Amniotic stem cell (primary cell): ENCODE data around the gene ABLIM3.

Source experiments
- DNase-seq: peaks from one replicate; lab custom pipeline; 2025; lab: John Stamatoyannopoulos, UW

The ABLIM3 gene

DNA sequence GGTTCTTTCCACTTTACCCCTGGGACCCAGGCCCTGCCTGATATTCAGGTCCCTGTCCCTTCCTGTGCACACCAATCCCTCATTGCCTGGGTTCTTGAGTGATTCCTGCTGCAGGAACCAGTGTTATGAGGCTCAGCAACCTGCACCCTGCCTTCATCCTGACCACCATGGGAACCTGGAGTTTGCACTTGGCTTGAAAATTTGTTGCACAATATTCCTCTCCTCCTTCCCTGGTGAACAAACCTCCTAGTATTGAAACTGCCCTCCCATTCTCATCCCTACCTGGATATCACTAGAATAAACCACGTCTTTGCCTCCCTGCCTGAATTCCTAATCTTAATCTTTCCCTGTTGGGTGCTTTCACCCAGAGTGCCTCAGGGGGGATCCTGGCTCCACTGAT is 78.3 kb downstream of the ABLIM3 start:
- DNase-seq, result no peak

DNA sequence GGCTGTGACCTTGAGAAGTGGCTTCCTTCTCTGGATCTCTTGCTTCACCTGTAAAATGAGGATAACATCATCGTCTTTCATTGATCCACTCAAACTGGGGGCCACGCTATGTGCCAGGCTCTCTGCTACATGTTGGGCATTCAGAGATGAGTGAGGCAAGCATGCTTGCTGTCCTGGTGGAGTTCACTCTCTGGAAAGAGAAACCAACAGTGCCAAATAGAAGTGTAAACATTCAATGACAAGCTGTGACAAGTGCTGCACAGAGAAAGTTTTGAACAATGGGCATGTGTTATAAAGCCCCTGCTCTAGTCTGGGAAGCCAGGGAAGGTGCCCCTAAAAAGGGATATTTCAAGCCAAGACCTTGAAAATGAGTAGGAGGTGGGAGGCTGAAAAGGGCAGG is 79.5 kb downstream of the ABLIM3 start:
- DNase-seq, result no peak

DNA sequence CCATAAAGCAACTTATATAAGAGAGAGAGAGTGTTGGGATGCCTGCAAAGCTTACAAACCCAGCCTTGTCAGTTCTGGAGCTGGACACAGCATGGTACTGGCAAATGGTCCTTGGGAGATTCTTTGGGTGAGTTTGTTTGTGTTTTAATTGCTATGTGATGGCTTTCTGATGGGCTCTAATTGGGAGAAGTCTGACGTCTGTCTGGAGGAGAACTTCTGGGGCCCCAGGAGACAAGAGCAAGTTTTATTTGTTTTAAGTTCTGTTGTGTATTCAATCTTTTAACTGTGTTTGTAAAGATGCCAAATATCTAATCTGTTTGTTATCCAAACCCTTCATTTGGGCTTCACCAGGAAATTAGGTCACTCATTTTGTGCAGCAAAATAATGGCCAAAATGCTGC is 80.0 kb downstream of the ABLIM3 start:
- no peak for DNase-seq

DNA sequence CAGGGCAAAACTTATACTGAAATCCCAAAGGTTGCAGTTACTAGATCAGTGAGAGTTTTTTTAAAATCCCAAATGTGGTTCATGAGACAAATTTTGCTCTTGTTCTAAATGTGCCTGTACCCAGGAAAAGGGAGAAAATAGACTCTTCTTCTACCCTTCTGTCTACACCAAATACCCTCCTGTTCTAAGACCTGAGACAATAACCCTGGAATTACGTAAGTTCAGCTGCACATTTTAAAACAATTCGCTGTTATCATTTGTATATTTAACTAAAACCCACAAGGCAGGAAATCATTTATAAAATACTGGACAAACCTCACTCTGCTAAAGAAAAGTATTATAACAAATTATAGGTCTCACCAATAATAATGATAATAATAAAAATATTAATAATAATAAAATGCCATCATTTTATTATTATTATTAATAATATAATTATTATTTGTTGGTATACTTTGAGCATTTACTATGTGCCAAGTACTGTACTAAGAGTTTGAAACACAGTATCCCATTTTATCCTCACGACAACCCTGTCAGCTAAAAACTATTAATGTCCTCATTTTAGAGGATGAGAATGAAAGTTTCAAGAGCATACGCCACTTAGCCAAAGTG is 80.5 kb downstream of the ABLIM3 start:
- DNase-seq, result no peak

DNA sequence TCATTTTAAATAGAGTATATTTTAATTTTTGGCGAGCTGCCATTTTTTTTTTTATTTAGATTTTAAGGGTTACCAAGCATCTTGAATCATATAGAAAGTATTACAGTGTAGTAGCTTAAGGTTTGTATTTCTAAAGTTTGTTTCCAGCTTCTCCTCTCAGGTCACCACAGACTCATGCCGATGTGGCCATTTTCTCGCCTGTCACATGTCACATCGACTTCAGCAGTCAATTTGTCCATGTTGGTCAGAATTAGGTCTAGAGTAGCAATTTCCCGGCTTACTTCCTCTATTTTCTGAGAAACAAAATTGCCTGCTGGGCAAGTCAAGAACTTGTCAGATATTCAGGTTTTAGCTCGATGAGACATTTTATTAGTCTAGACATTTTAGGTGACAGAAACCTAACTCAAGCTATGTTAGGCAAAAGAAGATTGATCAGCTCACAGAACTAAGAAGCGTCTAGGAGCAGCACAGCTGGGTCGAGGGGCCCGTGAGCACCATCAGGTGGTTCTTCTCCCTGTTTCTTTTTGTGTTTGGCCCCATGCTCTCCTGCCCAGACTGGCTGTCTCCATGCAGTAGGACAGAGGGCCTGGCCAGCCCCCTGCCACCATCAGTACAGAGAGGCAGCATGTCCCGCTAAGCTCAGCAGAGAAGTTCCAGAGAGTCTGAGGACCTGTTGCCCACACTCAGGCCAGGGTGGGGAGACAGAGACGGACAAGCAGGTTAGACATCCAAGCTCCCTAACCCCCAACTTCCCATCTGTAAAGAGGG is 82.0 kb downstream of the ABLIM3 start:
- DNase-seq, result no peak

DNA sequence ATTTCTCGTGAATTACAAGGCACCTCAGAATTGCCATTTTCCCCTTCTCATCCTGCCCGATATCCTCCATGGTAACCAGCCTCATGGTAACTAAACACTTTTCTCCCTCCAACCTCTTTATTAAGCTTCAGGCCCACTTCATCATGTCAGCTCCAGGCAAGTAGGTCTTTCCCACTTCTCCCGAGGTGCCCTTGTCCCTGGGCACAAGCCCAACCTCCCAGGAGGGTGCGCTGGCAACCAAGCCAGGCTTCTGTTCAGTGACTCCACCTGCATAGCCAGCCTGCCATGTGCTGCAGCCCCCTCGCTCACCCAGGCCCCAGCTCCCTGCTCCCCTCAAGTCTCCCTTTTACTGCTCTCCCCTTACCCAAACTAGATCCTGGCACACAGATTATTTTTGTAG is 83.0 kb downstream of the ABLIM3 start:
- DNase-seq, result no peak

DNA sequence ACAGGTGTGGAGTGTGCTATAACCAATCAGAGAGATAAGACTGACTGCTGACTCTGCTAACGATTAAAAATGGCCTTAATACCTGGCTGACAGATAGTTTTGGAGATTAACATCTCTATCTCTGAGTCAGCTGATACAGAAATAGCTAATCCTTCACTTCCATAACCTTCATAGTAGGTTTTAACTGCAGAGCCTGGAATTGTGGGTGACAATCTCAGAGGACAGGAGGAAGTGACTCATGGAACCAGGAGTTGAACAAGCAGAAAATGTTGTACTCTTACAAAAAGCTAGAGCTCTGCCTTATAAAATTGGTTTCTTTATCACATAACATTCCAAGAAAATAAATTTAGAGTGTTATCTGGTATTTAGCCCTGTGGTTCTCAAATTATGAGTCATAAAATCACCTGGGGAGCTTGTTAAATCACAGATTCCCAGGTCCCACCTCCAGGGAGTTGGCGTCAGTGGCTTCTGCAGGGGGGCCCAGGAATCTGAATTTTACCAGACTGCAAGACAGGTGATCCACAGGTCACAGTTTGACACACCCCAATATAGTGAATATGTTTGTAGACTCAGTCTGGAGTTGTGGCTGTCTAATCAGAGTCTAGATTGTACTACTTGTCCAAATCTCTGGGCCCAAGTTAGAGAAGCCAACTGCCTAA is 86.0 kb downstream of the ABLIM3 start:
- DNase-seq, result no peak

DNA sequence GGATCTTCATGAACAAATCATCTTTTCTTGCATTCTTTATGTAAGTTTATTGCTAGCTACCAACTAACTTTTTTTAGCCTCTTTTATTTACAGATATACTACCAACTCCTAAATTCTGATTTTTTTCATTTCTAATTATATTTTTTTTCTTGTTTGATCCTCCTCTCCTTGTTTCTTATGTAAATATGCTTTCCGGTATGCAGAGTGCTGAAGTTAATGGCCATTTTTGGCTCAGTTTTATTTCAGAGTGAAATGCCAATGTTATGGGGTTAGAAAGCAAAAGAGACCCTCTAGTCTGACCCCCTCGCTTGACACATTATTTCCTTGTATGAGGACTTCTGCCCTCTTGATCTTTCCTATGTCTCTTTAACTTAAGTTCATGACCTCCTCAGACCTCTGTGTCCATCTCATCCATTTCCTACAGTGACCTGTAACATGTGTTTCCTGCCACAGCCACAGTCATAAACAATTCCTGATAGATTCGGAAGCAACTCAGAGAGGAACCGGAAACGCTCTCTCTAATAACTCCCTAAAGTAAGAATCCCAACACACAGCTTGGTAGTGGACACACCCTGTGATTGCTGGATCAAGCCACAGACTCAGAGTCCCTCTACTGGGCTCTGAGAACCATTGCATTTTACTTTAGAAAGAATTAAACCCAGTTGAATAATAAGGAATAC is 87.5 kb downstream of the ABLIM3 start:
- peak; percentile 38 for DNase-seq

DNA sequence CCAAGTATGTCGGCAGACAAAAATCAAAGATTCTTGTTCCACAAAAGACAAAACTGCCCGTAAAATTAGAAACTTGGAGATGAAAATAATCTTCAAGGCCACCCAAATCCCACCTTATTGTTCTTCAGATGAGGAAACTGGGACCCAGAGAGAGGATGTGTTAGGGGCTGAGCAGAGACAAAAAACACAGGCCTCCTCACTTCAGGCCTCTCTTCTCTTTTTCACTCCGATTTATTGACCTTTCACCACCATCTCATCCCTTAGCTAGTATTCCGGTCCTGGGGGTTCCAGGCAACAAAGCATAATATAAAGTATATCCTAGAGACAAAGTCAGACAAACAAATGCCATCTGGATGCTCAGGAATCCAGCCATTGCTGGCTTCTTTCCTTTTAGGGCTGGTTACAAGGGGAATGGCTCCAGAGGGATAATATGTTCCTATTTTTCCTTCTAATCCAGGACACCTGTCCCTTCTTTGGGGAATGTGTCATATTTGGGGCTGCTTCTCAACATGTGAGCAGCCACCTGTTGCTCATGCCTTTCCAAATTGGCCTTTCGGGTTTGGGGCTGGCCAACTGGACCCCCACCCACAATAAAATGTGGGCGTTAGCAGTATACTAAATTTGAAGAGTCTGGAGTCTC is 88.1 kb downstream of the ABLIM3 start:
- no peak for DNase-seq

DNA sequence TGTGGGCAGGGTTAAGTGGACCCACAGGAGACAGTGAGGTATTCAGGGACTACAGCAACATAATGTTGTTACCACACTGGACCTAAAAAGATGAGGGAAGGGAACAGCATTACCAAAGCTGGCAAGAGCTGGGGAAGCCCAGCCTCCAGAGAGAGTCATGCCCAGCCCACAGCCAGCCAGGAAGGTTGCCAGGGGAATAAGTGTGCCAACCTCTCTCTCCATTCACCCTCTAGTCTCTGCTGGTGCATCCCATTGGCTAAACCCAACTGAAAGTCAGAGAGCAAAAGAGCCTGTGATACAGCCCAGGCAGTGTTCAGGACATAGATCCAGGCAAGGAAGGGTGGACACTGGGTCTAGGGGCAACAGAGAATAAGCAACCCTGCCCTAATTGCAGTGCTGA is 94.5 kb downstream of the ABLIM3 start:
- DNase-seq, result no peak

DNA sequence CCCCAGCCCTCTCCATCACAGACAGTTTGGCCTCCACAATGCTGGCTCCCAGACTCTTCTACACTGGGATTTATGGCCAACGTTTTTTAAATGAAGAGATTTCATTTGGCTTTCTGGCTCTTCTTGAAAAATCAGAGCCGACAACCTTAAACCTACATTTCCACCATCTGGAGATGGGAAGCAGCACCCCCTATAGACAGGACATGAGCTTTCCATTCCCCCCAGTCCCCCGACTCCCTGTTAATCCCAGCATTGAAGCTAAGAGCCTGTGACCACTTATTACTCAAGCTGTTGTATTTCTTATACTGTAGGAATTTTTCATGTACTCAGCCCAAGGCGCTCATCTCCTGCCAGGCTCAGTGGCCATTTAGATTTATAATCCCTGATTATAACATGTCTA is 96.4 kb downstream of the ABLIM3 start:
- no peak for DNase-seq

DNA sequence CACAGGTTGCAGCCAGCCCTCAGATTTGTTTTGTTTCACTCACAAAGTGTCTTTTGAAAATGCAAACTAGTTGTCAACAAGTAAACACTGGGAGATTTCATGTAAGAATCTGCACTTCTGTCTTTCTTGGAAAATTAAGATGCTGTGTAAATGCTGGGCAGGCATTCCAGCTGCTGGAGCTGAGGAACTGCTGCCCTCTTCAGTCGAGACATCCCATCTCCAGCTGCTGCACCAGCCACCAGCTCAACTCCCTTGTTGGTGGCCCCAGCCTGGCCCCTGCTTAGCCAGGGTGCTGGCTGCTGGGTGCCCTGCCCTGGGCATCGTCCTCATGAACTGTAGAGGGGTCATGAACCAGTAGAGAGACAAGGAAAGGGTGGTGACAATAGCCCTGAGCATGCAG is 97.2 kb downstream of the ABLIM3 start:
- DNase-seq, result no peak

DNA sequence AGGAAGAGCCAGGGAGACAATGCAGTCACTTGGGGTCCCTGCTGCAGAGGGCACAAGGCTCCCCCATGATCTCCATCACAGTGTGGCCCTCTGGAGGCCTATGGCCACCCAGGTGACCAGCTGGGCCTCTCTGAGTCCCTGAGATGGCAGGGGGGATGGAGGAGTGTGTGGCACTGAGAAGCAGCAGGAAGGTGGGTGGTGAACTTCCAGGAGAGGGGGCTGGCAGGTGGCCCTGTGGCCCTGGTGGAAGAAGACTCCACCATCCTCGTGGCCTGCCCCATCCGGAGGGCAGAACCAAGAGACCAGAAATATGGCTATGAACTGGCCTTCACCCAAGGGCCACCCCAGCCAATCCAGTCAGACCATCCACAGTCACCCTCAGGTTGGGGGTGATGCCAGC is 98.6 kb downstream of the ABLIM3 start:
- DNase-seq, result no peak

DNA sequence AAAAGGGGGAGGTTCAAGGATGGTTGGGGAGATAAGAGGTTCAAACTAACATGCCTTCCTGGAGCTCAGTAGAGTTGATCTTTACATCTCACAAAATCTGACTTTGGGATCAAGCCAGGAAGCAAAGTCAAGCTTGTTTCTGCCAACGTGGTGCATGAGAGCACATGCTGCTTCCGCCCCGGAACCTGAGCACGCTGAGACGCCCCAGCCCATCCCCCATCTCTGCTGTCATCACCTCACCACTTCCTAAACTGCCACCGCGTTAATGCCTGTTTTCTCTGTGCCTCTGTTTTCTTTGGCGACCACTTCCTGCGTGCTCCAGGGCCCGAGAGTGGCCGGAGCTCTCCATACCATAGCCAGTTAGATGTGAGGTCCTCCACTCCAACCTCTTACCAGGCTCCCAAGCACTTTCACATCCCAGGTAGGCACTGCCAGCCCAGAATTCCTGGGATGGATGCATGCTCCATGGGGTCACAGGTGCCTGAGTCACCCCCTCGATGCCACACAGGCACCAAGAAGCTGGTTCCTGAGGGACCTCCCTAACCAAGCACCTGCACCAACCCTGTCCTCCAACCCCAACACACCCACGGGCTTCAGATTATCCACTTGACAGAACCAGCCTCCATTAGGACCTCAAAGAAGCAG is 99.2 kb downstream of the ABLIM3 start:
- DNase-seq, result no peak

DNA sequence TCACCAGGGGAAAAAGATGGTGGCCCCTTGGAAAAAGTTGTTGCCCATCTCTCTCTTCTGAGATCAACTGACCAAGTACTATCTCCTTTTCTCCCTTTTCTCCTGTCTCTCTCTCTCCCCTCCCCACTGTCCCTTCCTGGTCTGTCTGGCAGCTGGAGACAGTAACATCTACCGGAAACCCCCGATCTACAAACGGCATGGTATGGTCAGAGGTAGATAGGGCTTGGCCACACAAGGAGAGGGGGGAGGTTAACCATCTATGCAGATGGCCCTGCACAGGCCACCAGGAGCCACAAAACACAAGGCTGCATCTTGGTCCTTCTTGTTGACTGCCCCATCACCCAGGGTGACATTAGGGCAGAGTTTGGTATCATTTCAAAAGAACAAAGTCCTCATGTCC is 101.0 kb downstream of the ABLIM3 start:
- DNase-seq, result no peak

DNA sequence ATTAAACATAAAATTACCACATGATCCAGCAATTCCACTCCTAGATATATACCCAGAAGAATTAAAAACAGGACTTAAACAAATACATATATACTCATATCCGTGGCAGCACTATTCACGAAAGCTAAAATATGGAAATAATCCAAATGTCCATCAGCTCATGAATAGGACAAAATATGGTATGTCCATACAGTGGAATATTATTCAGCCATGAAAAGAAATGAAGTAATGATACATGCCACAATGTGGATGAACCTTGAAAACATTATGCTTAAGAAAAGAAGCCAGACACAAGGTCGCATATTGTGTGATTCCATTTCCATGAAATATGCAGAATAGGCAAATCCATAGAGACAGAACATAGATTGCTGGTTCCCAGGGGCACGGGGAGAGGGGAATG is 105.6 kb downstream of the ABLIM3 start:
- no peak for DNase-seq

DNA sequence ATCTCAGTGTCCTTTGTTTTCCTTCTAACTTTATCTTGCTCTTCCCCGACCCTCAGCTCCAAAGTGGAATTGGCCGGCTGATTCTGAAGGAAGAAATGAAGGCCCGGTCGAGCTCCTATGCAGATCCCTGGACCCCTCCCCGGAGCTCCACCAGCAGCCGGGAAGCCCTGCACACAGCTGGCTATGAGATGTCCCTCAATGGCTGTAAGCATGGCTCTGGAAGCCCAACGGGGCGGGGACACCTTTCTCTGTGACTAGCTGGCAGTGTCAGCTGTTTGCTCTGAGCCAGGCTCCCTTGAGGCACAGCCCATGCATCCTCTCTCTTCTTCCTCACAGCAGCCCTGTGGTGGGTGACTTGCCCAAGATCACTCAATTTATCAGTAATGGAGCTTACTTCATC is 106.4 kb downstream of the ABLIM3 start:
- DNase-seq, result no peak

DNA sequence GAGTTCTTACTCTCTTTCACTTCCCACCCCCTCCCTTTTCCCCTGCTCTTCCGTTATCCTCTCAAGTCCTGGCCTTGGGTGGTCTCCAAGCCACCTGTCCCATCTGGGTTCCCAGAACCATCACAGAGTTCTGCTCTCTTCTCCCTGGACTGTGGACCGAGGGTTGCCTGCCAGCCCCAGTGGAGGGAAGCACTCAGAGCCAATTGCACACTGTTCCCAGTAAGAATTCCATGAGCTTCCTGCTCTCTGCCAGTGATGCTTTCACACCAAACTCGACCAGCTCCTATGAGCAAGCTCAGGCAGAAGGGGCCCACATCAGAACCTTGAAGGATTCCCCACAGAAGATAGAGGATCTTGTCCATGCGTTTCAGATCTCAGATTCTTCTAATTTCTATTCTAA is 110.3 kb downstream of the ABLIM3 start:
- no peak for DNase-seq

DNA sequence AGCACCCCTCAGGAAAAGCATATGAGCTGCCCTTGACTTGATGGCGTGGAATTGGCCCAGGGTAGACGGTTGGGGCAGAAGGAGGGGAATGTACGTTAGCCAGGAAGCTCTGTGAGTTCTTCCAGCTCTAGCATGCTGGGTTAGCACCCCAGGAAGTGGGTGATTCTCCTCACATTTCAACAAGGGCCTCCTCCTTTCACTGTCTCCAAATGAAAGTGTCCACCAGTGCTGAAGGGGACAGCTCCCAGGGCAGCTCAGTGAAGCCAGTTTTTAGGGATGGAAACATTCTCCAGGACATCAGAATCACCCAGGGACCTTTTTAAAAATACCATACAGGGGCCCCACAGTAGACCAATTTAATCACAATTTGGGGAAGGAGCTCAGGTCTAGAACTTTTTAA is 113.2 kb downstream of the ABLIM3 start:
- no peak for DNase-seq

DNA sequence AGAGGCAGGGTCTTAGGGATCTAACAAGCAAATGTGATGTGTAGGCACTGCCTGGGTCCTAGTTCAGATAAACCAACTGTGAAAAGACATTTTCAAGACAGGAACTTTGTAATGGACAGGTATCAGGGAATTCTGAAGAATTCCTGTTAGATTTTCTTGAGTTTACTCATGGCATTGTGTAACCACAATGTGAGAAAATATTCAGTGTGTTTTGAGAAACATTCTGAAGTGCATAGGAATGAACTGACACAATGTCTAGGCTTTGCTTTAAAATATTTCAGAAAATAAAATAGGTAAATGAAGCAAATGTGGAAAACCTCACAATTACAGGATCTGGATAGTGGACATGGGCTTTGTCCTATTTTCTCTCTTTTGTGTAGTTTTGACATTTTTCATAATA is 115.2 kb downstream of the ABLIM3 start:
- DNase-seq, result no peak

DNA sequence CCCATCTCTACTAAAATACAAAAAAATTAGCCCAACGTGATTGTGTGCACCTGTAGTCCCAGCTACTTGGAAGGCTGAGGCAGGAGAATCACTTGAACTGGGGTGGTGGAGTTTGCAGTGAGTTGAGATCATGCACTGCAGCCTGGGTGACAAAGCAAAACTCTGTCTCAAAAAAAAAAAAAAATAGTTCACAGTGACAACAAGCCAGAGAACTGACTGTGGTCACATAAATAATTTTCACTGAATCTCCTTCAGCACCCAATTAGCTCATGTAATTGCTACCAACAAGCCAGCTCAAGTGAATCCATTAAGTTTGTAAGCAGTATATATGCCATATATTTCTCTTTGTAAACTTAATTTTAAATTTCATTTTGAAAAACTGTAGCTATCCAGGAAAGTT is 115.8 kb downstream of the ABLIM3 start:
- no peak for DNase-seq
